Stimulated activated CD8-positive, alpha-beta memory T cell treated with anti-CD3 and anti-CD28 coated beads, Interleukin-12 subunit alpha, Interleukin-12 subunit beta, amount 100 ng/mL, for 1 hour (primary cell): ENCODE data around the gene PRR7.

ENCODE experiments used
- DNase-seq: peaks from one replicate; pipeline ENCODE4 v3.0.0-alpha.2; 2020; ENCODE audit warnings: low read depth

The PRR7 gene

GRCh38 chr5:177499842-177500241 lies 53.2 kb downstream of the PRR7 start:
- no peak for DNase-seq

- peak; percentile 82 for DNase-seq
These were observed 54.3 kb downstream of the PRR7 start for GRCh38 chr5:177500685-177501522.

- no peak for DNase-seq
These were observed 55.5 kb downstream of the PRR7 start for GRCh38 chr5:177501874-177502678.

- DNase-seq: no peak
These were observed 56.3 kb downstream of the PRR7 start for GRCh38 chr5:177502886-177503285.

GRCh38 chr5:177503351-177504085 lies 56.9 kb downstream of the PRR7 start:
- no peak for DNase-seq

- DNase-seq: no peak
These were observed 57.8 kb downstream of the PRR7 start for GRCh38 chr5:177504086-177505056.

- DNase-seq: no peak
These were observed 58.5 kb downstream of the PRR7 start for GRCh38 chr5:177505075-177505474.
